Stomach (tissue), 4 donors: ENCODE results near the gene ANAPC2.

Experiments
- EP300 ChIP-seq: sonication (generic); formaldehyde crosslinking; IDR thresholded peaks from one replicate; pipeline ENCODE4 v1.6.1; 2017; ENCODE audit warnings: antibody characterized with exemption
- POLR2A ChIP-seq, 4 donors: fragments of 450-650 bp; IDR thresholded peaks; one replicate each; pipeline ENCODE4 v1.6.1; 2016; ENCODE audit warnings: antibody characterized with exemption in 4 of 4, control low read depth in 2 of 4, mild to moderate bottlenecking in 1 of 4, moderate library complexity in 1 of 4
- TF ChIP-seq, protein P1 (sequence below), 7 experiments: fragments of 450-650 bp in 4 of 7; fragments of 200-600 bp in 3 of 7; sonication (generic) in 3 of 7; IDR thresholded peaks; one replicate each; pipeline ENCODE4 v1.5.1; 2016 to 2019; ENCODE audit warnings: antibody characterized with exemption in 7 of 7, control low read depth in 2 of 7, mild to moderate bottlenecking in 1 of 7

GRCh38 chr9:137158625-137159024 lies 29.7 kb downstream of the ANAPC2 start:
- TF ChIP-seq POLR2A (IDR thresholded peaks at IDR 0.05) (no peak), EP300 (no peak)
- TF ChIP-seq, protein P1, sequence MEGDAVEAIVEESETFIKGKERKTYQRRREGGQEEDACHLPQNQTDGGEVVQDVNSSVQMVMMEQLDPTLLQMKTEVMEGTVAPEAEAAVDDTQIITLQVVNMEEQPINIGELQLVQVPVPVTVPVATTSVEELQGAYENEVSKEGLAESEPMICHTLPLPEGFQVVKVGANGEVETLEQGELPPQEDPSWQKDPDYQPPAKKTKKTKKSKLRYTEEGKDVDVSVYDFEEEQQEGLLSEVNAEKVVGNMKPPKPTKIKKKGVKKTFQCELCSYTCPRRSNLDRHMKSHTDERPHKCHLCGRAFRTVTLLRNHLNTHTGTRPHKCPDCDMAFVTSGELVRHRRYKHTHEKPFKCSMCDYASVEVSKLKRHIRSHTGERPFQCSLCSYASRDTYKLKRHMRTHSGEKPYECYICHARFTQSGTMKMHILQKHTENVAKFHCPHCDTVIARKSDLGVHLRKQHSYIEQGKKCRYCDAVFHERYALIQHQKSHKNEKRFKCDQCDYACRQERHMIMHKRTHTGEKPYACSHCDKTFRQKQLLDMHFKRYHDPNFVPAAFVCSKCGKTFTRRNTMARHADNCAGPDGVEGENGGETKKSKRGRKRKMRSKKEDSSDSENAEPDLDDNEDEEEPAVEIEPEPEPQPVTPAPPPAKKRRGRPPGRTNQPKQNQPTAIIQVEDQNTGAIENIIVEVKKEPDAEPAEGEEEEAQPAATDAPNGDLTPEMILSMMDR (IDR thresholded peaks at IDR 0.05) = no peak
